Stimulated activated CD4-positive, alpha-beta T cell treated with anti-CD3 and anti-CD28 coated beads, Interleukin-15, amount 100 ng/mL, for 1 hour (primary cell): ENCODE measurements around the gene AK2.
"Not testable (repeated sequence)": the region's sequence is repeated elsewhere in the genome, so short reads cannot be mapped to it uniquely, and the experiment has no call there.

Experiments
- DNase-seq, 2 donors: peaks; one replicate each; pipeline ENCODE4 v3.0.0-alpha.2; 2020; ENCODE audit warnings: low read depth in 1 of 2, low spot score in 1 of 2

The AK2 gene

DNA sequence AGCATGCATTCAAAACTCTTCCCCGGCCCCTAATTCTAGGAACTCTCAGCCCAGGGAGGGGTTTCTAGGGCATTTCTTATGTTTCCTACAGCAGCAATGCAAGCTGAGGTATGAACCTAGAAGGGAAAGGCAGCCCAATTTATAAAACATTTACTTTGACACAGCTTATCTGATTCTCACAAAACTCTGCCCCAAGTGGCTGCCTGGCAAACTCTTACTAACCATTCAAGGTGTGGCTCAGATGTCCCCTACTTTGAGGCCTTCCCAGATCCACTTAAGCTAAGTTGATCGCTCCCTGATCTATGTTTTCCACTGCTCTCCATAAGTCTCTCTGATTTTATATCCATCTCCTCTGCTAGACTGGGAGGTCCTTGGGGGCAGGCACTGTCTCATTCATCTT is 35.4 kb downstream of the AK2 start:
- DNase-seq, result no peak

- DNase-seq, result no peak
These were observed 36.2 kb downstream of the AK2 start for GRCh38 chr1:33000427-33001026.

- no peak for DNase-seq
These were observed 37.7 kb downstream of the AK2 start for GRCh38 chr1:32998997-32999396.

DNA sequence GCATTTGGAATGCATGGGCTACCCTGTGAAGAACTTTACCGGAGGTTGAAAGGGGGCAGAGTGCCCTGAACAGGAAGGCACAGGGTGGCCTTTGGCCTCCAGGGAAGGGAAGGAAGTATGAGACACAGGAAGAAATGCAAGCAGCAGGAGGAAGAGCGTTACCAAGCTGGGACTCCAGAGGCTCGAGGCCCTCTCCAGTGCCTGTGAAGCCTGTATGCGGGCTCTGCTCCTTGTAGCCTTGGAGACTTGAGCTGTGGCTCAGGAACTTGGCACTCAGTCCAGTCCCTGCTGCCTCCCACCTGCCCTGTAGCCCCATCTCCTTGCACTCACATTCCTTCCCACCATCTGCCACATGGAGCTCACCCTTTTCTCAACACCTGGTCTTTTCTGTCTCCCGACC is 38.6 kb downstream of the AK2 start:
- no peak for DNase-seq

DNA sequence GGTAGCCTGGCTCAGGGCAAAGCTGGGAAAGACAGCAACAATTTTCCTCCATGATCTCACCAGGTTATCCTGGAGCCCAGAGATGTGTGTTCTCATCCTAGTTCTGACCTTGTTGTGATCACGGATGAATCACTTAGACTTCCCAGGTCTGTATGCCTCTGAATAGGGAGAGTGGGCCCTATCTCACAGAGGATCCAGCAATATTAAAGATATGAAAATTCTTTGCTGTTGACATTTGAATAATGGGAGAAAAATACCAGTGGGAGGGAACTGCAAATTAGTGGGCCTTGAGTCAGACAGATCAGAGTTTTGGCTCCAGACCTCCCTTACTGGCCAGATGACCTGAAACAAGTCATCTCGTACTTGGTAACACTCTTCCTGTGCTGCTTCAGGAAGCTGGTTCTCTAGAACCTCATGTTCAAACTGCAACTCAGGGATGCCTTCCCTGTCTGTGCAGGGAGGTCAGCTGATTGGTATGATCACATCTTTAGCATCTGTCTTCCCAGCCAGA is 39.2 kb downstream of the AK2 start:
- no peak for DNase-seq

GRCh38 chr1:32993324-32993636 is 43.4 kb downstream of the AK2 start:
- DNase-seq, result not testable (repeated sequence)

DNA sequence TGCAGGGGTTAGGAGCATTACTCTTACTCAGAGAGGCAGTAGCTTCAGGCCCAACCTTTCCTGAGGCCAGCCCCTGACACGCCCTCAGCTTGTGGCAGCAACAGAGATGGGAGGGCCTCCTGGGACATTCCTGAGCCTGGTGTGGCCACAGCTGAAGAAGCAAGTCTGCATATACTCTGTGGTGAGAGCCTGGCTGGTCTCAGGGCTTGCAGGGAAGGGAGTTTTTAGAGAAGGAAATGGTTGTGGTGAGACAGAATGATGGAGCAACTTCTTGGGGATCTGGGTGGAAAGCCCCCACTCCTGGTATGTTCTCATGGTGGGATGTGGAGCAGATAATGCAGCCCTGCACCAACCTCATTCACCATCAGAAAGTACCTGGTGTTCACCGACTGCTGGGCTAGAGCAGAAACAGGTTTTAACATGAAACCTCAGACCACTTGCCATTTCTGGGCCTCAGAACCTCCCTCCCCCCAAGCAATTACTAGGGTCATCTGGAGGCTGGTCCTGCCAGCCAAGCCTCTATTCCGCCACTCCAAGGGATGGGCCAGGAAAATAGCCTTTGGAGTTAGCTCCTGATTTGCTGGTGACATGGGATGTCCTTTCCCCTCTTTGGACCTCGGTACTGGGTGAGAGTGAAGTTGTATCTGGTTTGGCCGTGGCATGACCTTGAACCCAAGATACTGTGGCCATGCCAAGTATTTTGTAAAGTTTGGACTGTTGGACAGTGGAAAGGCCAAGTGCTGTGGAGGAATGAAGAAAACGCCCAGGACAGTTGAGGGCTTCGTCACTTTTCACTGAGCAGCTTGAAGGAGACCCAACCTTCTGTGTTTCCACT is 44.0 kb downstream of the AK2 start:
- peak in 1 of 2 donors; percentile 21 for DNase-seq

- DNase-seq, result no peak
These were observed 44.7 kb downstream of the AK2 start for GRCh38 chr1:32991819-32992488.

GRCh38 chr1:32991386-32991785 is 45.3 kb downstream of the AK2 start:
- no peak for DNase-seq

DNA sequence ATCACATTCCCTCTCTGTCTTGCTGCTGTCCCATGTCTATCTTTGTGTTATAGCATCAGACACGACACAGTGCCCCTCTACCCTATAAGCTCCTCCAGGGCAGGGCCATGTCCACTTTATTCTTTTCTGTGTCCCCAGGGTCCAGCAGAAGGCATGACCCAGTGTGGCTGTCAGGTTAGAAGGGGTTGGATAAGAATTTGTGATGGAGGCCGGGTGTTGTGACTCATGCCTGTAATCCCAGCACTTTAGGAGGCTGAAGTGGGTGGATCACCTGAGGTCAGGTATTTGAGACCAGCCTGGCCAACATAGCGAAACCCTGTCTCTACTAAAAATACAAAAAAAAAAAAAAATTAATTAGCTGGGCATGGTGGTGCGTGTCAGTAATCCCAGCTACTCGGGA is 45.8 kb downstream of the AK2 start:
- no peak for DNase-seq

- DNase-seq, result no peak
These were observed 47.3 kb downstream of the AK2 start for GRCh38 chr1:32989160-32990050.

DNA sequence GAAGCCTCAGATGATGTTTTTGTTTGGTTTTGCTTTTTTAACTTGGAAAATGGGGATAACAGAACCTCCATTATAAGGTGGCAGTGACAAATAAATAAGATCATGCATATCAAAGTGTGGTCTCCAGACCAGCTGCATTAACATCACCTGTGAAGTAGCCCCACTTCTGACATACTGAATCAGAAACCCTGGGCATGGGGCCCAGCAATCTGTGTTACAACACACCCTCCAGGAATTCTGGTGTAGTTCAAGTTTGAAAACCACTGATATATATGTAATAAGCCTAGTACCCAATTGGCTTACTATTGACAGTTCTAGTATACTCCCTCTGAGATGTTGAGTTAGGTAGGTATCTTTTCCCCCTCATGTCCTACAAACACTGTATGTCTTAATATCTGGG is 48.0 kb downstream of the AK2 start:
- no peak for DNase-seq

DNA sequence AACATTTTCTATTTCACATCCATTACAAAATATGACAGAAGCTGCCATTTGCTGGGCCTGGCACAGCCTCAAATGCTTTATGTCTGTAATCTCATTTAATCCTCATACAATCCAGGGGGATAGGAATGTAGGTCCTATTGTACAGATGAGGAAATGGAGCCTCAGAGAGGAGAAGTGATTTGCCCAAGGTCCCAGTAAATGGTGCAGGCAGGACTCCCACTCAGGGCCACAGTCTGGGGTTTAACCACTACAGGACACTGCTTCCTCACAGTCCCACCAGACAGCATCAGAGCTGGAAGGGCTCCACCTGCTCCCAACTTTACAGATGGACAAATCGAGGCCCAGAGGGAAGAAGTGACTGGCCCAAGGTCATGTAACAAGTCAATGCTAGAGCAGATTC is 51.5 kb downstream of the AK2 start:
- DNase-seq, result no peak

DNA sequence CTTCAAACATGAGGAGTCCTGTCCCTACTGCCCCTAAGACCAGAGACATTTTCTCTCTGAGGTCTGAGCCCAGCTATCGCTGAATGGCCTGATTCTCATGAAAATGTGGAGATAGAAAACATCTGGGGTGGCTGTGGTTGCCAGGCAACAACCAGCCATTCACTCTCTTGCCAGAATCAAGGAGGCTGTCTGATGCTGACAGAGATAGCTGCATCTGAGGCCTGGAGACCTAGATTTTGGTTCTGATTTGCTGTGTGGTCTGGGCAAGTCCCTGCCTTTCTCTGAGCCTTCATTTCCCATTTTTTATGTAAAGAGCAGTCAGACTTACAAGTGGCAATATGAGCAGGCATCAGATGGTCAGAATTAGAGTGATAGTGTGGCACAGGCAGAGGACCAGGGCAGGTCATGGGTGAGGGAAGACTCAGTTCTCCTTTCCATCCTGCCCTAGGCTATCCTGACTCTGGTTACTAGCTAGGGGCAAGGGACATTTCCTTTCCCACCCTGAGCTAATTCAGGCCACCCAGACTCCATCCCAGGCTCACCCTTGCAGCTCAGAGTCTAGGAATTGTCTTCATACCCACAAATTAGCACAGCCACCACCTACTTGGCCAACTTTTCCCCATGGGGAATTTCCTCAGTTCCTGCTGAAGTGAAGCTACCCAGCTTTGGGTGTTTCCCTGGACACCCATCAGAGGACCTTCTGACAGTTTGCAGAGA is 52.1 kb downstream of the AK2 start:
- no peak for DNase-seq

DNA sequence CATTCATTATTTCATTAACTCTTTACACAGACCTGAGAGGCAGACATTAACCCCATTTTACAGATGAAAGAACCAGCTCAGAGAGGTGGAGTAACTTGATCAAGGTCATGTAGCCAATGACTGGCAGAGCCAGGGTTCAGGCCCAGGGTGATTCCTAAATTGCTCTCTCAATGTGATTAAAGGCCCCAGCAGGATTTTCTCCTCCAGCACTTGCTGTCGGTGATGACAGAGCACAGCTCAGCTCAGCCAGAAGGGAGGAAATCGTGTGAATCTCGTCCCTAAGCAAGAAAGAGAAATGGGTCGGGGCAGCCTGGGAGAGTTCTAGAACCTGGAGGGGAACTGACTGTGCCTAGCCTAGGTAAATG is 52.6 kb downstream of the AK2 start:
- DNase-seq, result no peak

DNA sequence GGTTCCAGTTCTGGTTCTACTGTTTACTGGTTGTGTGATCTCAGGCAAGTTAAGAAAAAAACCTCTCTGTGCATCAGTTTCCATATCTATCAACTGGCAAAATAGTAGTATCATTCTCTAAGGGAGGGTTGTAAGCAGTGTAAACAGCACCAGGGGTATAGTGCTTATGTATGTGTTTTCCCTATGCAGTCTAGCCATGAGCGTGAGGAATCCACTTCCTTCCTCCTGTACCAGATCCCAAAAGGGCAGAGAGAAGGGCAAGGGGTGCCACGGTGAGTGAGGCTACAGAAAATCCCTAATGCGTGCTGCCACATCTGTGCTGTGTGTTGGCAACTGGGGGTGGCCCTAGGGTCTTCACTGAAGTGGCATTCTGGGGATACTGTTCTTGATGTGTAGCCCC is 53.7 kb downstream of the AK2 start:
- DNase-seq, result no peak

GRCh38 chr1:32981003-32981901 is 55.4 kb downstream of the AK2 start:
- peak; percentile 33 to 35 for DNase-seq

DNA sequence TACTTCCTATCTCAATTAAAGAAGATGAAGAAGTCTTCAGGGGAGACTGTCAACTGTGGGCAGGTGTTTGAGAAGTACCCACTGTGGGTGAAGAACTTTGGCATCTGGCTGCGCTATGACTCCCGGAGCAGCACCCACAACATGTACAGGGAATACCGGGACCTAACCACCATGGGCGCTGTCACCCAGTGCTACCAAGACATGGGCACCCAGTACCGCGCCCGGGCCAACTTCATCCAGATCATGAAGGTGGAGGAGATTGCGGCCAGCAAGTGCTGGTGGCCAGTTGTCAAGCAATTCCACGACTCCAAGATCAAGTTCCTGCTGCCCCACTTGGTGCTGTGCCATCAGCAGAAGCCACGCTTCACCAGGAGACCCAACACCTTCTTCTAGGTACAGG is 56.6 kb downstream of the AK2 start:
- no peak for DNase-seq

GRCh38 chr1:32978854-32979253 is 57.8 kb downstream of the AK2 start:
- no peak for DNase-seq
